HL-60 (cell line): ENCODE results near the gene FIGNL2.

ENCODE experiments used
- GABPA ChIP-seq: IDR thresholded peaks from 2 replicates; pipeline ENCODE4 v1.6.1; 2012; ENCODE audit warnings: low read depth
- POLR2AphosphoS5 ChIP-seq: IDR thresholded peaks from 2 replicates; pipeline ENCODE4 v1.6.1; 2012; ENCODE audit warnings: low read depth
- REST ChIP-seq: IDR thresholded peaks from 2 replicates; pipeline ENCODE4 v1.6.1; 2012; ENCODE audit warnings: low read depth; ENCODE audit not compliant: insufficient replicate concordance
- TF ChIP-seq, protein P1 (sequence below): IDR thresholded peaks from one replicate; pipeline ENCODE4 v1.5.1; 2011; ENCODE audit warnings: low read length, control low read depth, inconsistent platforms; ENCODE audit not compliant: insufficient read depth

DNA sequence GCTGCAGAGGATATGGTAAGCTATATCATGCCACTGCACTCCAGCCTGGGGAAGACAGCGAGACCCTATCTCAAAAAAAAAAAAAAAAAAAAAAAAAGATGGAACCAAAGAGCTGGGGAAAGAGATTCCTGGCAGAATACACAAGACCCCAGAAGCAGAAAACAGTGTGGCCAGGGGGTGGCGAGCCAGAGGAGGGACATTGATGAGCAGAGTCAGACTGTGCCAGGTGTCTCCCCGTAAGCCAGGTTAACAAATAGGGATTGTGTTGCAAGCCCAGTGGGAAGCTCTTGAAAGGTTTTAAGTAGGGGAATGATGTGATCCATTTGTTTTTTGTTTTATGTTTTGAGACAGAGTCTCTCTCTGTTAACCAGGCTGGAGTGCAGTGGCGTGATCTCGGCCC lies 56.1 kb downstream of the FIGNL2 start:
- TF ChIP-seq POLR2AphosphoS5 (no peak), REST (no peak), GABPA (no peak)
- TF ChIP-seq, protein P1, sequence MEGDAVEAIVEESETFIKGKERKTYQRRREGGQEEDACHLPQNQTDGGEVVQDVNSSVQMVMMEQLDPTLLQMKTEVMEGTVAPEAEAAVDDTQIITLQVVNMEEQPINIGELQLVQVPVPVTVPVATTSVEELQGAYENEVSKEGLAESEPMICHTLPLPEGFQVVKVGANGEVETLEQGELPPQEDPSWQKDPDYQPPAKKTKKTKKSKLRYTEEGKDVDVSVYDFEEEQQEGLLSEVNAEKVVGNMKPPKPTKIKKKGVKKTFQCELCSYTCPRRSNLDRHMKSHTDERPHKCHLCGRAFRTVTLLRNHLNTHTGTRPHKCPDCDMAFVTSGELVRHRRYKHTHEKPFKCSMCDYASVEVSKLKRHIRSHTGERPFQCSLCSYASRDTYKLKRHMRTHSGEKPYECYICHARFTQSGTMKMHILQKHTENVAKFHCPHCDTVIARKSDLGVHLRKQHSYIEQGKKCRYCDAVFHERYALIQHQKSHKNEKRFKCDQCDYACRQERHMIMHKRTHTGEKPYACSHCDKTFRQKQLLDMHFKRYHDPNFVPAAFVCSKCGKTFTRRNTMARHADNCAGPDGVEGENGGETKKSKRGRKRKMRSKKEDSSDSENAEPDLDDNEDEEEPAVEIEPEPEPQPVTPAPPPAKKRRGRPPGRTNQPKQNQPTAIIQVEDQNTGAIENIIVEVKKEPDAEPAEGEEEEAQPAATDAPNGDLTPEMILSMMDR: no peak
